Measurements from ENCODE around the gene MOB4.
"Not testable (repeated sequence)": the region's sequence is repeated elsewhere in the genome, so short reads cannot be mapped to it uniquely, and the experiment has no call there.

MOB4 gene

DNA sequence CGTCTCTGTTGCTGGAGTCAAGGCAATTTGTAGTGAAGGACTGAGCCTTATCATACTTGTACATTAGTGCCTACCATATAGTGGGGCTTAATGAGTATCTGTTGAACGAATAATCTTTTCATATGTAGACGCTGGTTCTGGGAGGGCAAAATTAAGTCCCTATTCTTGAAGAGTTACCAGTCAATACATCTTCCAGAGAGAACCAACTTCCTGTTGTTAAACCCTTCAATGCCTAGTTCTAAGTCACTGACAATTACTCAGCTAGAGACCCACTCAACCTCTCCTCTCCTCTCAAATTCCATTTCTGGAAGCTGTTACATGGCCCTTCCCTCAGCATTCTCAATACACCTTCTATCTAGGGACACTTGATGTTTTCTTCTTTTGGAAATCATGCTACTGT lies 1.1 kb upstream of the MOB4 start:
- DNase-seq (ENCODE audit: low spot score): peak; percentile 56

DNA sequence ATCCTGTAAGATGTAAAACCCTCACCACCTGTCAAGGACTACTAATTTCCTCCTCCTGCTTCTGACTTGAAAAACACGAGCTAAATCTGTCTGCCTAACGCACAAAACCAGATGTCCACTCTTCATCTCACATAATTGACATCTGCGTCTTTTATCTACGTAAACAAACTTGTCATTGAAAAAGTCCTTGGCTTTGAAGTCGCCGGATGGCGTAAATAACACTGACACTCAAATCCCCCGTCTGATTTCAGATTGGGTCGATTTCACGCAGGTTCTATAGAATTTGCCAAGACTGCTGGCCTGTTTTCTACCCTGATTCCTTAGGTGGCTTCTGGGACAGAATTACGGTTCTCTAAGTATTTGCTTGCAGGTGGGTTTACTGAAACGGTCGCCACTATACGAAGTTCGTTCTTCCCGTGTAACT lies 539 bp upstream of the MOB4 start:
- DNase-seq (ENCODE audit: low spot score): peak; percentile 78

DNA sequence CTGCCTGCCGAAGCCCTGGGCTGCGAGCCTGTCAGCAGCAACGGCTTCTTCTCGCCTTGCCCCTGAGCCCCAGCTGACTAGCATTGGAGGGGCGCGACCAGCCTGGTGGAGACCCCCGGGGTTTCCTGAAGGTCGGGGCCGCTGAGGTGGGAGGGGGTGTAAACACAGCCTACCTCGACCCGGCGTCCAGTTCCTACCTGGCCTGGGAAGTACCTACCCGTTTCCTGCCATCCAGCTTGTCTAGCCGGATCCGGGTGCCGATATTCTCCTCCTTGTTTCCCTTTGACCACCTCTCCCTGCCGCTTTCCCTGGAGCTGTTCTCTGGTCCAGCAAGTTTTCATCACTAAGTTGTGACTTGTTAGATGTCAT lies 511 bp downstream of the MOB4 start:
- peak; percentile 51 for DNase-seq (ENCODE audit: low spot score)

DNA sequence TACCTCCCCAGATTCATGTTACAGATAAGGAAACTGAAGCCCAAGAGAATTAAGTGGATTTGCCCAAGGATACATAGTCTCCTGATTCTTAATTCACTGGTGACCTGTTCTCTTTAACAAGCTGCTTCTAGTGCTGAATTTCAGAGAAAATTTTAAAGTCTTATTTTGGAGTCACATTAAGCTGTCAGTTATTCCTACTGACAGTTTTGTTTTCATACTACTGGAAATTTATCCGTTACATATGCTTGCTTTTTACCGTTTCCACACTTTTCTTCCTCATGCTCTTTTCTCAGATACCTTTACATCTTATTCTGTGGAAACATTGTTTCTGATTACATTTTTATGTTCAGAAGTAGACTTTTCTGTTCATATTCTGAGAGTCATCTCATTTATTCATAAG lies 1.3 kb downstream of the MOB4 start:
- DNase-seq (ENCODE audit: low spot score): no peak

DNA sequence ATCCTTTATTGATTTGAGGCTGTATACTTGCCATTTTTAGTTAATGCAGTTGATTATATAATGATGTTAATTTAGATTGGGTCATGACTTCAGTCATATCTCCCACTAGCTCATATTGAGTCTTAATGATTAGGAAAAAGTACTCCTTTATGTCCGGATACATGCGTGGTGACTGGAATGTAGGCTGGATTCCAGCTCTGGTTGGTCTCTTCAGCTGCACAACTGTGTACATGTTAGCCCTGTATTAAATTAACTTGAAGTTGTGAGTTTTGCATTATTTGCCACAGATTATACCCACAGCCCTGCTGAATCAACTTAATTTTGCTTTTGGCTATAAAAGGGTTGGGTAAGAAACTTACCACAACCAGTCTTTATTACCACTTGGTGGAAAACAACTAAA lies 22.5 kb downstream of the MOB4 start:
- DNase-seq (ENCODE audit: low spot score): no peak

DNA sequence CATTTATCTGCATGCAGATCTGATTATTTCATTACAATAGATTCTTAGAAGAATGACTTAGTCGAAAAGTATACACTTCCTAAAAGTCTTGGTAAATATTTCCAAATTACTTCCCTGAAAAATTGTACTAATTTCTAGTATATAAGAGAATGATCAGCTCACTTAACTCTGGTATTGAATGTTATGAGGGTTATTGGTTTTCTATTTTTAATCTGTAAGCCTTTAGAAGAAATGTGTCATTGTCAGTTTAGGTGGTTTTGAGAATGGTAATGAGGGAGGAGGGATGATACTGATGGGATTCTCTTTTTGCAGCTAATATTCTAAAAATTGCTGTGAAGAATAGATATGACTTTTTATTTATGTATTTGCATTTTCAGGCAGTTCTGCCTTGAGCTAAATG lies 23.9 kb downstream of the MOB4 start:
- DNase-seq (ENCODE audit: low spot score): no peak

DNA sequence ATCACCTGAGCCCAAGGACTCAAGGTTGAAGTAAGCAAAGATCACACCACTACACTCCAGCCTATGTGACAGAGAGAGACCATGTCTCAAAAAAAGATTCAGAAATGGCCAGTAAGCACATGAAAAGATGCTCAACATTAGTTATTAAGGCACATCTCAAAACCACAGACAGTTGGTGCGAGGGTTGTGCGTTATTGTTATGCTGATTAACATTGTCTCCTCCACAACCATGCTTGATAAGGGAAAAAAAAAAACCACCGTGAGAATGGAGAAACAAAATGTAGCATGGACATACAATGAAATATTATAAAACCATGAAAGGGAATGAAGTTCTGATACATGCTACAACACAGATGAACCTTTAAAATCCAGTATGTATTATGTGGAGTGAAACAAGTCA lies 27.3 kb downstream of the MOB4 start:
- no peak for DNase-seq (ENCODE audit: low spot score)

DNA sequence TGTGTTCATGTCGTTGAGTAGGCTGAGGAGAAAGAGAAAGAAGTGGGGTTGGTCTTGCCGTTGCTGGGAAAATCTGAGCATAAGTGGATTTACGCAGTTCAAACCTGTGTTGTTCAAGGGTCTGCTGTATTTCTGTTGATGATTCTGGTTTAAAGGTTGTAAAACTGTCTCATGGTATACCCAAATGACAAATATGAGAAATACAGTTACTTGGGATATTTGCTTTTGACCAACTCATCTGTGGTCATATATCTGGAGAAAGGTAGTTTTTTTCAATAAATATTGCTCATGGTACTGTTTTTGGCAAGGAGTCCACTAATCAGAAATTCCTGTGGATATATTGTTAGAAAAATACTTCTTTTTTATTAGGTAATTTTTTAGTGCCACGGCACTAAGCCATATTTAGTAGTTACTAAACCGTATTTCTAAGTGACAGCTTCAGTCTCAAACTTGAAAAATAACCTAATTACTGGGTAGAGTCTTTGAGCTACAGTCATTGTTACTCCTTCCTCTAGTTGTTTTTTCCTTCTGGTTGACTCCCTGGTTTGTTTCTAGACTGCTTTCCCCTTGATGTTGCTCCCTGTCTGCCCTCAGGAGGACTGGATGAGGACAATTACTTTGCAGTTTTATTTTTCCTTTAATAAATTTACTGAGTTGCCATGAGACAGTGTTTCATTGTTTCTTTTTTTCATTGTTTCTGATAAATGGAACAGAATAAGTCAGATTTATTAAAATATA lies 31.5 kb downstream of the MOB4 start:
- no peak for DNase-seq (ENCODE audit: low spot score)

DNA sequence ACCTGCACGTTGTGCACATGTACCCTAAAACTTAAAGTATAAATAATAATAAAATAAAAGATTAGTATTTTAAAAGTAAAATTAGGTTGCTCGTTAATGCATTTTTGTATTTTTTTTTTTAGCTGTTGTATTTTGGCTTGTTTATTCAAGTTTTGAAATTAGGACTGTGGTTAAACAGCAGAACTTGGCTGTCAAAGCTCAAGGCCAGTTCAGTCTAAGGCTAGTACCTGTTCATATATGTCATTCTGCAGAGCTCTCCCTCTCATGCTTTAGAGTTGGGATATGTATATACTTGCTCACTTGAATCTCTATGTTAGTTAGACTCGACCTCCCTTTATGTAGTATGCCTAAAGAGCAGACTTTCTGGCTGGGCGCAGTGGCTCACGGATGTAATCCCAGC lies 32.7 kb downstream of the MOB4 start:
- DNase-seq (ENCODE audit: low spot score): no peak

DNA sequence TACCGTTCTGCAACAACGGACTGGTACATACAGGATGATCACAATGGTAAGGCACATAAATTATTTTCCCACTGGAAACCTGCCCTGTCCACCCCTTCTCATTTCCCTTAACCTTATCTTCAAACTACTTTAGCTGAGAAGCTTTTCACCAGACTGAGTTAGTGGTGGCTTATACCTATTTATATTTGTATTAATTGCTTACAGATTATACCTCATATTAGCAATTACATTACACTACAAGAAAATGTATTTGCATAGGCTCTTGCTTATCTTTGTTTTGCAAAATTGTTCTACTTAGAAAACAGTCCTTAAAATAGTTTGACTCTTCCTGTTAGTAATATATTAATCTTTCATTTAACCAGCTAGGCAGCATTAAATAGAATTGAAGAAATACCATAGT lies 35.4 kb downstream of the MOB4 start:
- not testable (repeated sequence) for DNase-seq (ENCODE audit: low spot score)

DNA sequence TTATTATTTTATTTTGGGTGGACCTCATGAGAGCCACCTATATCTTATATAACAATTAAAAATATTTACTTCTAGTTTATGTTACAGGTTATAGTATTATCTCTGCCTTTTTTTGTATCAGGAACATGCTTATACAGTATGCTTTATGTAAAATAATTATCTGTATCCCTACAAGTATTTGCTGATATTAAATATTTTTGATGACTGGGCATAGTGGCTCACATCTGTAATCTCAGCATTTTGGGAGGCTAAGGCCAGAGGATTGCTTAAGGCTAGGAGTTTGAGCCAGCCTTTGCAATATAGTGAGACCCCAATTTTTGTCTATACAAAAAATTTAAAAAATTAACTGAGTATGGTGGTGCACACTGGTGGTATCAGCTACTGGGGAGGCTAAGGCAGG lies 39.6 kb downstream of the MOB4 start:
- no peak for DNase-seq (ENCODE audit: low spot score)

DNA sequence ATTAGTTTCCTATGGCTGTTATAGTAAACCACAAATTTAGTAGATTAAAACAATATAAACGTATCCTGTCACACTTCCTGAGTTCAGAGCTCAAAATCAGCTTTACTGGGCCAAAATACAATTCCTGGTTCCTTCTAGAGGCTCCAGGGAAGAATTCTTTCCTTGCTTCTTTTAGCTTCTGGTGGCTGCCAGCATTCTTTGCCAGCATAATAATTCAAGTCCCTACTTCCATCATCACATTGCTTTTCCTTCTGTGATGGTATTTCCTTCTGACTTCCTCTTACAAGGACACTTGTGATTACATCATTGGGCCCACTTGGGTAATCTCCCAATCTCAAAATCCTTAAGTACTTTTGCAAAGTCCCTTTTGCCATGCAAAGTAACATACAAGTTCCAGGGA lies 40.6 kb downstream of the MOB4 start:
- DNase-seq (ENCODE audit: low spot score): no peak

DNA sequence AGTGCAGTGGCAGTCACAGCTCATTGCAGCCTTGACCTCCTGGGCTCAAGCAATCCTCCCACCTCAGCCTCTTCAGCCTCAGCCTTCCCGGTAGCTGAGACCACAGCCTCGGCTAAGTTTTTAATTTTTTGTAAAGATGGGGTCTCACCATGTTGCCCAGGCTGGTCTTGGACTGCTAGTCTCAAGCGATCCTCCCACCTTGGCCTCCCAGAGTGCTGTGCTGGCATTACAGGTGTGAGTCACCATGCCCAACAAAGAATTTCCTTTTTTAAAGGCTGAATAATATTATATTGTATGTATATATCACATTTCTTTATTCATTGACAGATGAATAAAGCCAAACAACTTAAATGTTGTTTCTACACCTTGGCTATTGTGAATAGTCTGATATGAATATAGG lies 42.5 kb downstream of the MOB4 start:
- DNase-seq (ENCODE audit: low spot score): no peak

DNA sequence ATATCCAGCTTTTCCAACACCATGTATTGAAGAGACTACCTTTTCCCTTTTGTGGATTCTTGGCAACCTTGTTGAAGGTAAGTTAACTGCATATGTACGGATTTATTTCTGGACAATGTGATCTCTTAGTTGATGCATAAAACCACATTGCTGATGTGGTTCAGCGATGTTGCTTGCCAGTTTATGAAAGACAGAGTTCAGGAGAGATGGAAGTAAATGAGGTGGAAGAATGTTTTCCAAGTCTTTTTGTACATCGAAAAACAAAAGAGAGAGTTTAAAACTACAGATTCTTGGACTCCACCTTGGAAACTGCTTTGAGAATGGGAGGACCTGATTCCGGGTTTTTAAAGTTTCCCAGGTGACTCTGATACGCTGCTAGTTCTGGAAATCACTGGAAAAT lies 43.8 kb downstream of the MOB4 start:
- DNase-seq (ENCODE audit: low spot score): no peak

DNA sequence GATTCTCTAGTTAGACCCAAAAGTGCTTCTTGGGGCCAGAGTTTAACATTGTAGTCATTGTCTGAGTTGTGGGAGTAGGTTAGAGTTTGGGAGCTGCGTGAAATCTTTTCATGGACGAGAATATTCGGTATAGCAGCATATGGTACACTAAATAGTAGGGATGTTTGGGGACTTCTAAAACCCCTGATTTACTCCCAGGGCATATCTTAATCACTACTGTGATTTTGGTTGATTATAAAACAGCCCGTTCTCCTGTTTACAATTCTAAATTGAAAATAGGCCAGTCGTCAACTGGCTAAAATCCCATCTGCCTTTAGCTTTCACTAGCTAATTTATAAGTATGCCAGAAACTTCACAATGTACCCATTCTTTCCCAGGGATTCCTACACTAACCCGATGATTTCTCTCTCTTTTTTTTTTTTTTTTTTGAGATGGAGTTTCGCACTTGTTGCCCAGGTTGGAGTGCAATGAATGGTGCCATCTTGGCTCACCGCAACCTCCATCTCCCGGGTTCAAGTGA lies 44.3 kb downstream of the MOB4 start:
- no peak for DNase-seq (ENCODE audit: low spot score)

DNA sequence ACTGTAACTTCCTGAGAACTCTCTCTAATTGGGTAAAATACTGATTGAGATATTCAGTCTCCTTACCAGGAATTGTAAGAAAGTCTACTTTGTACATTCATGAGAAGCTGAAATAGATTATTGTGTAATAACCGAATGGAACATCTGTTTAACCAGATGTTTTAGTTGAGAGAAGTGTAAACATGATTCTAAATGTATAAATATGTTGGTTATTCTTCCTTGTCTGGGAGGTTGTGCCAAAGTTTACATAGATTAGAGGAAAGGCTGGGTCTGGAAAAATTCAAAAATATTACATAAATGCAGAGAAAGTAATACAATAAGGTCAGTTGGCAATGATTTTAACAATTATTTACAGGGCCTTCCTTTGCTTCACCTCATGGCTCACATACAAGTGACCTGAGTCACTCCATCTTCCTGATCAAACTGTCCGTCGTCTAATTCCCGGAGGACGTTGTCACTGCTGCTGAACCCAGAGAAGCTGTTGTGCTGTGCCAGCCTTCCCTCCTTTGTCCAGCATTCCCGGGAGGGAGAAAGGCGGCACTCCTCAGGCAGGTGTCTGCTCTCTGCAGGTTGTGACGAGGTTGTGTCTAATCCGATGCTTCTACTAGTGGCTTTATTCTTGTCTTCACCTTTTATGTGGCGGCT lies 55.9 kb downstream of the MOB4 start:
- no peak for DNase-seq (ENCODE audit: low spot score)

DNA sequence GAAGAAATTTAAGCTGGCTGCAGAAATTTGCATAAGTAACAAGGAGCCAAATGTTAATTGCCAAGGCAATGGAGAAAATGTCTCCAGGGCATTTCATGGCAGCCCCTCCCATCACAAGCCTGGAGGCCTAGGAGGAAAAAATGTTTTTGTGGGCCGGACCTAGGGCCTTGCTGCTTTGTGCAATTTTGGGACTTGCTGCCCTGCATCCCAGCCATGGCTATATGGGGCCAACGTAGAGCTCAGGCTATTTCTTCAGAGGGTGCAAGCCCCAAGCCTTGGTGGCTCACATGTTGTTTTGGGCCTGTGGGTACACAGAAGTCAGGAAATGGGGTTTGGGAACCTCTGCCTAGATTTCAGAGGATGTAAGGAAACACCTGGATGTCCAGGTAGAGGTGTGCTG lies 57.7 kb downstream of the MOB4 start:
- no peak for DNase-seq (ENCODE audit: low spot score)

DNA sequence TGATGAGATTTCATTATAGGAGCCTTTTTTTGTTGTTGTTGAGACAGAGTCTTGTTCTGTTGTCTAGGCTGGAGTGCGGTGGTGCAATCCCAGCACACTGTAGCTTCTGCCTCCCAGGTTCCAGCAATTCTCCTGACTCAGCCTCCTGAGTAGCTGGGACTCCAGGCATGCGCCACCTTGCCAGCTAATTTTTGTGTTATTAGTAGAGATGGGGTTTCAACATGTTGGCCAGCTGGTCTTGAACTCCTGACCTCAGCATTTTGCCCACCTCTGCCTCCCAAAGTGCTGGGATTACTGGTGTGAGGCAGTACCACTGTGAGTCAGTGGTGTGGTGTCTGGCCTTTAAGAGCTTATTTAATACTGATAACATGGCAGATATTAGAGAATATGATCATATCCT lies 60.1 kb downstream of the MOB4 start:
- DNase-seq (ENCODE audit: low spot score): no peak

DNA sequence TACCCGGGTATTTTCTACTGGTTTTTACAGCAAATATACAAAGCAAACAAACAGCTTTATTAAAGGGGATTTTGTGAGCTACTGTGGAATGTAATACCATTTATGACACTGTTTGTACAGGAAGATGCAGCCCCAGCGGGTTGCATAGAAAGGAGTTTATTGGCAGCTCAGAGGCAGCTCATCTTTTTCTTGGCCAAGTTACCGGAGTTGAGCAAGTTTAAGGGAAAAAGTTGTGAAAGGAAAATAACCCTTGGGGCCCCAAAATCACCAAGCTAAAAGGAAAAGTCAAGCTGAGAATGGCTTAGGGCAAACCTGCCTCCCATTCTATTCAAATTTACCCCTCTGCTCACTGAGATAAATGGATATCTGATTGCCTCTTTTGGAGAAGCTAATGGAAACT lies 60.8 kb downstream of the MOB4 start:
- DNase-seq (ENCODE audit: low spot score): no peak

DNA sequence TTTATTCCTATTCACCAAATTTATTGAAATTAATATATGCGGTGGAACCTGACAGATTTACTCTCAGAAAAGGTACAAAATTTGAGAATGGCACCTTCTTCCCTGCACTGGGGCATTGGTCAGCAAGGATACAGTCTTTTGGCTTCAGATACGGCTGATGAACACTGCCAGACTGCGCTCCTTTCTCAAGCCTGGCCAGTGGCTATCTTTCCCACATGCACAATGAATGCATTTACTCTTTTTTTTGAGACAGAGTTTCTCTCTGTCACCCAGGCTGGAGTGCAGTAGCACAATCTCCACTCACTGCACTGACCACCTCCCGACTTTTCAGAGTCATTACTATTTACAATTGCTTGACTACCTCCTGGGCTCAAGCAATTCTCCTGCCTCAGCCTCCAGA lies 61.6 kb downstream of the MOB4 start:
- DNase-seq (ENCODE audit: low spot score): no peak

DNA sequence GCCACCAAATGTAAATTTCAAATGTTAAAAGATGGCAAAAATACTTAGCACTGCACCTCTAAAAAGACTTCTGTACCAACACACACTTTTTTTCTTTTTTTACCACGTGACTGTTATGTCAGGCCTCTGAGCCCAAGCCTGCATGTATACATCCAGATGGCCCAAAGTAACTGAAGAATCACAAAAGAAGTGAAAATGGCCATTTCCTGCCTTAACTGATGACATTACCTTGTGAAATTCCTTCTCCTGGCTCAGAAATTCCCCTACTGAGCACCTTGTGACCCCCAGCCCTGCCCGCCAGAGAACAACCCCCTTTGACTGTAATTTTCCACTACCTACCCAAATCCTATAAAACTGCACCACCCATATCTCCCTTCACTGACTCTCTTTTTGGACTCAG lies 62.4 kb downstream of the MOB4 start:
- not testable (repeated sequence) for DNase-seq (ENCODE audit: low spot score)

DNA sequence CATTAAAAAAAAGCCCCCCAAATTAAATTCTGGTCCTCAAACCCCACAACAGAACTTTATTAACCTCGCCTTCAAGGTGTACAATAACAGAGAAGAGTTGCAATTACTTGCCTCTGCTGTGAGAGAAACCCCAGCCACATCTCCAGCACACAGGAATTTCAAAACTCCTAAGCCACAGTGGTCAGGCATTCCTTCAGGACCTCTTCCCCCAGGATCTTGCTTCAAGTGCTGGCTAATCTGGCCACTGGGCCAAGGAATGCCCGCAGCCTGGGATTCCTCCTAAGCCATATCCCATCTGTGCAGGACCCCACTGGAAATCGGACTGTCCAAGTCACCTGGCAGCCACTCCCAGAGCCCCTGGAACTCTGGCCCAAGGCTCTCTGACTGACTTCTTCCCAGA lies 64.3 kb downstream of the MOB4 start:
- not testable (repeated sequence) for DNase-seq (ENCODE audit: low spot score)

DNA sequence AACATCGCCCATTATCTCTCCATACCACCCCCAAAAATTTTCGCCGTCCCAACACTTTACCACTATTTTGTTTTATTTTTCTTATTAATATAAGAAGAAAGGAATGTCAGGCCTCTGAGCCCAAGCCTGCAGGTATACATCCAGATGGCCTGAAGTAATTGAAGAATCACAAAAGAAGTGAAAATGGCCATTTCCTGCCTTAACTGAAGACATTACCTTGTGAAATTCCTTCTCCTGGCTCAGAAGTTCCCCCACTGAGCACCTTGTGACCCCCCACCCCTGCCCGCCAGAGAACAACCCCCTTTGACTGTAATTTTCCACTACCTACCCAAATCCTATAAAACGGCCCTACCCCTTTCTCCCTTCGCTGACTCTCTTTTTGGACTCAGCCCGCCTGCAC lies 71.4 kb downstream of the MOB4 start:
- not testable (repeated sequence) for DNase-seq (ENCODE audit: low spot score)

Data from hematopoietic multipotent progenitor cell treated with erythropoietin and hydrocortisone succinate and interleukin-3 and kit ligand, for 17 days (in vitro differentiated cells).